Activated CD8-positive, alpha-beta T cell treated with anti-CD3 and anti-CD28 coated beads for 36 hours (primary cell): ENCODE results near the gene ATP13A1. TPM values are rescaled to one million over a fixed set of nuclear protein-coding genes. Genes with fewer than 3 reads are reported as not detected.
A peak's percentile ranks its signal among the peaks of the same experiment; 100 is the strongest.

Experiments
- ATAC-seq: fragments of 200-7000 bp; cut with Tn5 transposase; one replicate; pipeline ENCODE4 v1.10.0; 2021; ENCODE audit warnings: mild to moderate bottlenecking, moderate library complexity
- CTCF ChIA-PET: fragments of 350-600 bp; sonication (Branson Sonifier 250); formaldehyde crosslinking; loops from one replicate; lab custom pipeline; 2021; ENCODE audit warnings: antibody characterized with exemption; lab: Charles Lee
- POLR2A ChIA-PET: fragments of 350-600 bp; sonication (Branson Sonifier 250); formaldehyde crosslinking; loops from one replicate; lab custom pipeline; 2021; ENCODE audit warnings: antibody characterized with exemption; lab: Charles Lee
- DNase-seq: peaks from one replicate; pipeline ENCODE4 v3.0.0-alpha.2; 2020
- H3K27ac Mint-ChIP-seq: one replicate; pipeline ENCODE4 v1.8.0; 2021; ENCODE audit warnings: mild to moderate bottlenecking, mixed read lengths
- H3K27me3 Mint-ChIP-seq: one replicate; pipeline ENCODE4 v1.8.0; 2021; ENCODE audit warnings: mixed read lengths
- H3K36me3 Mint-ChIP-seq: one replicate; pipeline ENCODE4 v1.8.0; 2021; ENCODE audit warnings: low read depth, mixed read lengths
- H3K4me1 Mint-ChIP-seq: one replicate; pipeline ENCODE4 v1.8.0; 2021; ENCODE audit warnings: low read depth, mixed read lengths
- H3K4me3 Mint-ChIP-seq: one replicate; pipeline ENCODE4 v1.8.0; 2021; ENCODE audit warnings: mild to moderate bottlenecking, moderate library complexity, mixed read lengths
- H3K9me3 Mint-ChIP-seq: one replicate; pipeline ENCODE4 v1.8.0; 2021; ENCODE audit warnings: mixed read lengths
- CTCF ChIP-seq: fragments of 200-600 bp; IDR thresholded peaks from one replicate; pipeline ENCODE4 v1.8.0; 2022; ENCODE audit warnings: antibody characterized with exemption, mild to moderate bottlenecking
- intact Hi-C: fragments of 100-400 bp; cut with micrococcal nuclease; formaldehyde crosslinking; loops from one replicate; pipeline ENCODE4 v1.10.0; 2022
- total RNA-seq, 2 experiments: library from RNA; stranded (reverse); gene quantifications; one replicate each; pipeline ENCODE4 v1.2.3, GENCODE V29; 2021

Gene ATP13A1
- total RNA-seq, 2 experiments from 2014 or later: 52.4 to 53.1 TPM

- H3K27ac Mint-ChIP-seq: peak overlapping the region; percentile 94
- ChIA-PET POLR2A (interaction anchor here (0.6 to 2.8 kb wide), 17 partner anchors 11 to 253 kb away, joined by 3 to 23 read pairs (median 4); partner anchors contain the start of genes GMIP, LPAR2, ZNF14 and ZNF253), CTCF (interaction anchor here (1.1 to 3.5 kb wide), 5 partner anchors 19 to 296 kb away, joined by 3 to 14 read pairs (median 3); partner anchors contain the start of gene GMIP)
- no peak for TF ChIP-seq CTCF
- intact Hi-C loops: loop anchor here (10.0 kb wide), 1 partner anchor 152 kb away; no protein-coding TSS in a partner anchor
- H3K4me3 Mint-ChIP-seq: peak overlapping the region; percentile 88
- no peaks in the 10 kb centered on the region for H3K27me3 Mint-ChIP-seq
- ATAC-seq (peak; percentile 0), DNase-seq (no peak)
- peaks cover 27% of the 10 kb centered on the region for H3K4me1 Mint-ChIP-seq
- H3K36me3 Mint-ChIP-seq: peaks cover 46% of the 10 kb centered on the region
- H3K9me3 Mint-ChIP-seq: no peaks in the 10 kb centered on the region
These were observed 613 bp downstream of the ATP13A1 start for GRCh38 chr19:19662871-19663255.

GRCh38 chr19:19662344-19662743 is 1.1 kb downstream of the ATP13A1 start:
- H3K4me1 Mint-ChIP-seq: peaks cover 24% of the 10 kb centered on the region
- no peak for ATAC-seq
- H3K9me3 Mint-ChIP-seq: no peaks in the 10 kb centered on the region
- no peak for TF ChIP-seq CTCF
- peaks cover 44% of the 10 kb centered on the region for H3K36me3 Mint-ChIP-seq
- peak overlapping the region; percentile 88 for H3K4me3 Mint-ChIP-seq
- ChIA-PET CTCF (interaction anchor here (0.7 to 3.5 kb wide), 8 partner anchors 18 to 297 kb away, joined by 3 to 14 read pairs (median 3); partner anchors contain the start of genes GMIP and ZNF14), POLR2A (interaction anchor here (0.6 to 2.8 kb wide), 16 partner anchors 11 to 252 kb away, joined by 3 to 23 read pairs (median 4); partner anchors contain the start of genes LPAR2, ZNF253 and ZNF506)
- no peak for DNase-seq
- H3K27me3 Mint-ChIP-seq: no peaks in the 10 kb centered on the region
- H3K27ac Mint-ChIP-seq: peak overlapping the region; percentile 94
- intact Hi-C loops: loop anchor here (10.0 kb wide), 1 partner anchor 152 kb away; no protein-coding TSS in a partner anchor

GRCh38 chr19:19661675-19662251 is 1.7 kb downstream of the ATP13A1 start:
- intact Hi-C loops: loop anchor here (10.0 kb wide), 1 partner anchor 153 kb away; no protein-coding TSS in a partner anchor
- Mint-ChIP-seq H3K27ac (peak overlapping the region; percentile 94), H3K9me3 (no peaks in the 10 kb centered on the region), H3K36me3 (peaks cover 44% of the 10 kb centered on the region), H3K27me3 (no peaks in the 10 kb centered on the region), H3K4me1 (peaks cover 23% of the 10 kb centered on the region), H3K4me3 (peak overlapping the region; percentile 88)
- peak; percentile 33 for ATAC-seq
- peak; percentile 61 for DNase-seq
- TF ChIP-seq CTCF: no peak
- POLR2A ChIA-PET: interaction anchor here (0.5 to 2.8 kb wide), 11 partner anchors 10 to 286 kb away, joined by 3 to 23 read pairs (median 5); partner anchors contain the start of genes LPAR2, ZNF253 and ZNF506
- CTCF ChIA-PET: interaction anchor here (0.7 to 3.5 kb wide), 6 partner anchors 18 to 297 kb away, joined by 3 to 14 read pairs (median 4); partner anchors contain the start of gene ZNF14

GRCh38 chr19:19661141-19661674 is 2.3 kb downstream of the ATP13A1 start:
- H3K36me3 Mint-ChIP-seq: peaks cover 47% of the 10 kb centered on the region

More at GRCh38 chr19:19661141-19661674, 2.3 kb downstream of the ATP13A1 start:
- DNase-seq (no peak), ATAC-seq (no peak)
- intact Hi-C loops: loop anchor here (10.0 kb wide), 1 partner anchor 154 kb away; no protein-coding TSS in a partner anchor
- Mint-ChIP-seq H3K27ac (peak overlapping the region; percentile 94), H3K4me1 (peaks cover 23% of the 10 kb centered on the region), H3K27me3 (no peaks in the 10 kb centered on the region), H3K9me3 (no peaks in the 10 kb centered on the region), H3K4me3 (peak overlapping the region; percentile 88)
- POLR2A ChIA-PET: interaction anchor here (0.5 to 2.8 kb wide), 5 partner anchors 10 to 286 kb away, joined by 3 to 23 read pairs (median 6); partner anchors contain the start of gene ZNF506
- no peak for TF ChIP-seq CTCF
- CTCF ChIA-PET: interaction anchor here (0.7 to 3.5 kb wide), 6 partner anchors 17 to 131 kb away, joined by 3 to 14 read pairs (median 4); partner anchors contain the start of genes GMIP and ZNF14
